K562 (cell line): ENCODE measurements around the gene PPIP5K2. TPM values are rescaled to one million over a fixed set of nuclear protein-coding genes. Genes with fewer than 3 reads are reported as not detected.

Experiments
- CC2D1A ChIP-seq: fragments of 450-650 bp; IDR thresholded peaks from 2 replicates; pipeline ENCODE4 v1.6.1; 2017; ENCODE audit warnings: mild to moderate bottlenecking
- CREBBP ChIP-seq: IDR thresholded peaks from one replicate; pipeline ENCODE4 v1.6.1; 2012; ENCODE audit warnings: low read depth, mild to moderate bottlenecking, control low read depth, inconsistent platforms, low read length
- EGR1 ChIP-seq: fragments of 450-650 bp; conservative IDR thresholded peaks from 2 replicates; pipeline ENCODE4 v1.6.1; 2017; ENCODE audit warnings: mild to moderate bottlenecking
- EHMT2 ChIP-seq: fragments of 450-650 bp; IDR thresholded peaks from 2 replicates; pipeline ENCODE4 v1.6.1; 2018; ENCODE audit warnings: antibody characterized with exemption
- HMG20B ChIP-seq: fragments of 250-450 bp; sonication (Bioruptor Pico); IDR thresholded peaks from 2 replicates; pipeline ENCODE4 v1.5.0; 2021; ENCODE audit warnings: mild to moderate bottlenecking
- HMGXB4 ChIP-seq: sonication (generic); formaldehyde crosslinking; IDR thresholded peaks from 2 replicates; pipeline ENCODE4 v1.8.1; 2023; ENCODE audit warnings: mild to moderate bottlenecking, missing genetic modification reagents
- IRF1 ChIP-seq: sonication (generic); formaldehyde crosslinking; IDR thresholded peaks from 2 replicates; pipeline ENCODE4 v1.8.0; 2022; ENCODE audit warnings: missing genetic modification reagents, mild to moderate bottlenecking, borderline replicate concordance
- KLF16 ChIP-seq: IDR thresholded peaks from 2 replicates; pipeline ENCODE4 v1.6.1; 2016; ENCODE audit warnings: antibody characterized with exemption
- MBD2 ChIP-seq: sonication (generic); IDR thresholded peaks from 2 replicates; pipeline ENCODE4 v1.6.1; 2016; ENCODE audit warnings: low read depth, borderline replicate concordance
- MED1 ChIP-seq: sonication (generic); formaldehyde crosslinking; IDR thresholded peaks from 2 replicates; pipeline ENCODE4 v1.8.1; 2023; ENCODE audit warnings: missing genetic modification reagents, borderline replicate concordance
- MITF ChIP-seq: IDR thresholded peaks from 2 replicates; pipeline ENCODE4 v1.6.1; 2014; ENCODE audit warnings: antibody characterized with exemption
- MXI1 ChIP-seq: IDR thresholded peaks from 2 replicates; pipeline ENCODE4 v1.6.1; 2011; ENCODE audit warnings: low read depth, mild to moderate bottlenecking, improper control_type of control experiment, low read length
- NFE2L1 ChIP-seq: fragments of 450-650 bp; IDR thresholded peaks from 2 replicates; pipeline ENCODE4 v1.6.1; 2016; ENCODE audit warnings: missing genetic modification characterization, low read depth, mild to moderate bottlenecking, missing compliant biosample characterization, moderate library complexity, borderline replicate concordance
- PHF21A ChIP-seq: fragments of 450-650 bp; IDR thresholded peaks from 2 replicates; pipeline ENCODE4 v1.6.1; 2017; ENCODE audit warnings: low read depth, borderline replicate concordance
- PML ChIP-seq: IDR thresholded peaks from 2 replicates; pipeline ENCODE4 v1.6.1; 2012; ENCODE audit warnings: low read length, inconsistent platforms
- RAD21 ChIP-seq, 2 experiments: fragments of 250-450 bp in 1 of 2; fragments of 450-650 bp in 1 of 2; sonication (Bioruptor Pico) in 1 of 2; formaldehyde crosslinking in 1 of 2; IDR thresholded peaks in 1 of 2; conservative IDR thresholded peaks in 1 of 2; 2 replicates each; pipeline versions ENCODE4 v1.4.0 to v1.8.0; 2020 to 2022; ENCODE audit warnings: mild to moderate bottlenecking in 2 of 2, moderate library complexity in 1 of 2
- SAFB2 ChIP-seq: fragments of 200-400 bp; formaldehyde crosslinking; IDR thresholded peaks from 2 replicates; pipeline ENCODE4 v1.6.1; 2018; ENCODE audit warnings: borderline replicate concordance, low read length, low read depth, moderate library complexity; ENCODE audit not compliant: severe bottlenecking
- WHSC1 ChIP-seq: IDR thresholded peaks from one replicate; pipeline ENCODE4 v1.6.1; 2012; ENCODE audit warnings: low read length, control low read depth, inconsistent platforms
- ZFX ChIP-seq: sonication (generic); formaldehyde crosslinking; IDR thresholded peaks from 2 replicates; pipeline ENCODE4 v1.8.0; 2022; ENCODE audit warnings: mild to moderate bottlenecking, missing genetic modification reagents, moderate library complexity
- ZNF561 ChIP-seq: fragments of 450-650 bp; formaldehyde crosslinking; conservative IDR thresholded peaks from 2 replicates; pipeline ENCODE4 v1.4.0; 2020; ENCODE audit warnings: mild to moderate bottlenecking, moderate library complexity
- ZNF609 ChIP-seq: sonication (generic); formaldehyde crosslinking; IDR thresholded peaks from 2 replicates; pipeline ENCODE4 v1.8.1; 2023; ENCODE audit warnings: missing genetic modification reagents, mild to moderate bottlenecking, borderline replicate concordance
- polyA plus RNA-seq, 8 experiments: library from polyadenylated mRNA; depleted of rRNA in 4 of 8; stranded (reverse) in 5 of 8; unstranded in 3 of 8; fragments of >200 nt; fragmentation: Nextera tagmentation in 2 of 8; fragmentation: Illumina TruSeq in 1 of 8; extraction: Ambion mirVana in 2 of 8; extraction: Trizol in 1 of 8; gene quantifications; 2 replicates each; pipeline versions ENCODE4 v1.2.1 to v1.2.3, GENCODE V29; 2011 to 2014; ENCODE audit warnings: inconsistent platforms in 1 of 8, missing spikeins in 1 of 8
- total RNA-seq, 7 experiments: library from RNA; depleted of rRNA in 6 of 7; stranded (reverse); fragments of >200 nt in 6 of 7; fragmentation: Illumina TruSeq in 2 of 7; extraction: Trizol in 2 of 7; gene quantifications; 2 replicates each; pipeline versions ENCODE4 v1.2.1 to v1.2.3, GENCODE V29; 2011 to 2021; ENCODE audit warnings: low replicate concordance in 1 of 7

PPIP5K2 gene
- total and polyA plus RNA-seq, 9 of the 15 experiments (the other 6 are each of a cell fraction or from before 2014, with no cell fraction given): 39.4 to 150 (median 99.1) TPM

- TF ChIP-seq MXI1: no peak
- TF ChIP-seq NFE2L1 (tag): no peak
- no peak for TF ChIP-seq HMG20B (CRISPR knock-in tag)
- TF ChIP-seq RAD21 (CRISPR knock-in tag; conservative IDR thresholded peaks at IDR 0.05 in 1 of 2, IDR thresholded peaks at IDR 0.05 in 1 of 2): peak in 1 of 2 experiments; percentile 22; a peak in 1 of 4 replicates
- no peak for TF ChIP-seq KLF16
- TF ChIP-seq CC2D1A: no peak
- TF ChIP-seq MBD2: no peak
- no peak for TF ChIP-seq SAFB2
- no peak for TF ChIP-seq ZFX (CRISPR knock-in tag)
- TF ChIP-seq PML: no peak
- no peak for TF ChIP-seq MED1
- TF ChIP-seq HMGXB4: no peak
- TF ChIP-seq MITF: 0 out of 2 replicates have a peak, but pooled peaks have one; percentile 37
- no peak for TF ChIP-seq PHF21A
- no peak for TF ChIP-seq WHSC1
- TF ChIP-seq ZNF561 (CRISPR knock-in tag): no peak
- TF ChIP-seq EGR1: no peak
- TF ChIP-seq EHMT2: no peak
- TF ChIP-seq CREBBP: no peak
- no peak for TF ChIP-seq IRF1 (CRISPR knock-in tag)
- no peak for TF ChIP-seq ZNF609
Observed at GRCh38 chr5:103120607-103121200, 603 bp downstream of the PPIP5K2 start (continued).
